NCI-H1105 treated with DMSO at 0.1 percent for 48 hours (cell line): ENCODE measurements around the gene FHAD1.

ENCODE experiments used
- DNase-seq: peaks from one replicate; lab custom pipeline; 2025; lab: John Stamatoyannopoulos, UW

The FHAD1 gene

GRCh38 chr1:15345705-15346345 lies 98.8 kb downstream of the FHAD1 start:
- no peak for DNase-seq

- DNase-seq = no peak
These were observed 99.5 kb downstream of the FHAD1 start for GRCh38 chr1:15346346-15347030.

GRCh38 chr1:15347182-15347581 lies 100.2 kb downstream of the FHAD1 start:
- no peak for DNase-seq

- DNase-seq = no peak
These were observed 101.6 kb downstream of the FHAD1 start for GRCh38 chr1:15348648-15349047.

GRCh38 chr1:15349133-15349532 lies 102.1 kb downstream of the FHAD1 start:
- no peak for DNase-seq

- no peak for DNase-seq
These were observed 103.1 kb downstream of the FHAD1 start for GRCh38 chr1:15350151-15350550.

GRCh38 chr1:15350551-15351200 lies 103.7 kb downstream of the FHAD1 start:
- no peak for DNase-seq

GRCh38 chr1:15351310-15351709 lies 104.3 kb downstream of the FHAD1 start:
- no peak for DNase-seq

- no peak for DNase-seq
These were observed 105.3 kb downstream of the FHAD1 start for GRCh38 chr1:15352128-15352957.

- no peak for DNase-seq
These were observed 107.0 kb downstream of the FHAD1 start for GRCh38 chr1:15353839-15354579.

- no peak for DNase-seq
These were observed 107.5 kb downstream of the FHAD1 start for GRCh38 chr1:15354580-15354965.

GRCh38 chr1:15355968-15356625 lies 109.1 kb downstream of the FHAD1 start:
- DNase-seq = no peak

- DNase-seq = no peak
These were observed 110.7 kb downstream of the FHAD1 start for GRCh38 chr1:15357612-15358207.

GRCh38 chr1:15358565-15359133 lies 111.6 kb downstream of the FHAD1 start:
- no peak for DNase-seq

- no peak for DNase-seq
These were observed 113.7 kb downstream of the FHAD1 start for GRCh38 chr1:15360700-15361099.

- DNase-seq = no peak
These were observed 115.2 kb downstream of the FHAD1 start for GRCh38 chr1:15362096-15362736.

GRCh38 chr1:15362737-15363128 lies 115.7 kb downstream of the FHAD1 start:
- DNase-seq = no peak

- DNase-seq = no peak
These were observed 117.7 kb downstream of the FHAD1 start for GRCh38 chr1:15364740-15365139.

- DNase-seq = no peak
These were observed 121.9 kb downstream of the FHAD1 start for GRCh38 chr1:15368888-15369287.

- no peak for DNase-seq
These were observed 123.2 kb downstream of the FHAD1 start for GRCh38 chr1:15370268-15370667.
